ENCODE results near the gene SPTBN1. TPM values are rescaled to one million over a fixed set of nuclear protein-coding genes. Genes with fewer than 3 reads are reported as not detected.
"Not testable (repeated sequence)": the region's sequence is repeated elsewhere in the genome, so short reads cannot be mapped to it uniquely, and the experiment has no call there.

Gene SPTBN1
- polyA plus RNA-seq, 4 donors: 27.1 to 195 (median 51.1) TPM

DNA sequence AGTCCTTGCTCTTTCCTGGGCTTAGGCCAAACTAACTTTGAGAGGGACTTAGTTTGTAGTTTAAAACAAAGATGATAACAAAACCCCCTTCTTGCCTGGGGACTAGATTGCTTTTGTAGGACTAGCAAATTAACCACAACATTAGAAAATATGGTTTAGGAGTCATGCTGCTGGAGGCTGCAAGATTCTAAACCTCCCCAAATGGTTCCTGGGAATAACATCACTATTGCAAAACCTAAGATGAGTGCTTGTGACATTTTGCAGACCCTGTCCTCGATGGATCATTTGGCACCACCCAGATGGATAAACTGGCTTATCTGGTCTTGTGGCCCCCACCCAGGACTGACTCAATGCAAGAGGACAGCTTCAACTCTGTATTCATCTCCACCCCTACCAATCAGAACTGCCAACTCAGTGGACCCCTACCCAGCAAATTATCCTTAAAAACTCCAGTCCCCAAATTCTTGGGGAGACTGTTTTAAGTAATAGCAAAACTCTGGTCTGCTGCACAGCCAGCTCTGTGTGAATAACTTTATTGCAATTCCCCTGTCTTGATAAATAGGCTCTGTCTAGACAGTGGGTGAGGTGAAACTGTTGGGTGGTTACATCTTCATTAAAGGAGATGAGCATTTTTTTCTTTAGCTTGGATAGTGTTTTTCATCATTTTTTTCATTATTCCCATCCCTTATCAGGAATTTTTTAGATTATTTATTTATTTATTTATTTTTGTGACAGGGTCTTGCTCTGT is 58.9 kb downstream of the SPTBN1 start:
- 43 to 49% (median 44%) methylated on average over 1 of the region's 1 CpG for WGBS, 3 donors
- Histone ChIP-seq H3K27me3 (ENCODE audit: control insufficient read depth in 3 of 3, insufficient read depth in 3 of 3, low read length in 3 of 3) (no peaks in the 10 kb centered on the region), H3K4me1 (ENCODE audit: control insufficient read depth in 3 of 3, insufficient read depth in 2 of 3, low read depth in 1 of 3, low read length in 2 of 3) (peaks cover 0 to 4% (median 0%) of the 10 kb centered on the region in 3 donors), H3K27ac (ENCODE audit: low read depth in 1 of 3, low read length in 2 of 3) (no peak overlapping the region), H3K4me3 (ENCODE audit: low read depth in 1 of 3, low read length in 3 of 3) (no peak overlapping the region), H3K36me3 (ENCODE audit: control insufficient read depth in 3 of 3, insufficient read depth in 2 of 3, low read depth in 1 of 3, low read length in 3 of 3) (no peaks in the 10 kb centered on the region), H3K9me3 (ENCODE audit: control insufficient read depth in 2 of 2, insufficient read depth in 1 of 2, low read depth in 1 of 2, low read length in 1 of 2) (no peaks in the 10 kb centered on the region)
- FAIRE-seq (no peak), DNase-seq (no peak)

DNA sequence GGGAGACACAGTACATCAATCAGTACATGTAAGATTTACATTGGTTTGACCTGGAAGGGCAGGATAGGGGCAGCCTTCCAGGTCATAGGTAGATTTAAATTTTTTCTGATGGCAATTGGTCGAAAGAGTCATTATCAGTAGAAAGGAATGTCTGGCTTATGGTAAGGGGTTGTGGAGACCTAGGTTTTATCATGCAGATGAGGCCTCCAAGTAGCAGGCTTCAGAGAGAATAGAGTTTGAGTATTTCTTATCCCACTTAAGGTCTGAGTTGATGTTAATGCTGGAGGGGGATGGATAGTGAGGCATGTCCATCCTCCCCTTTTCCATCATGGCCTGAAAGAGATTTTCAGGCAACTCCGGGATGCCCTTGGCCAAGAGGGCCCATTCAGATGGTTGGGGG is 60.7 kb downstream of the SPTBN1 start:
- Histone ChIP-seq H3K4me1 (ENCODE audit: control insufficient read depth in 3 of 3, insufficient read depth in 2 of 3, low read depth in 1 of 3, low read length in 2 of 3) (peaks cover 0 to 4% (median 0%) of the 10 kb centered on the region in 3 donors), H3K36me3 (ENCODE audit: control insufficient read depth in 3 of 3, insufficient read depth in 2 of 3, low read depth in 1 of 3, low read length in 3 of 3) (no peaks in the 10 kb centered on the region), H3K27me3 (ENCODE audit: control insufficient read depth in 3 of 3, insufficient read depth in 3 of 3, low read length in 3 of 3) (no peaks in the 10 kb centered on the region), H3K27ac (ENCODE audit: low read depth in 1 of 3, low read length in 2 of 3) (no peak overlapping the region), H3K4me3 (ENCODE audit: low read depth in 1 of 3, low read length in 3 of 3) (no peak overlapping the region), H3K9me3 (ENCODE audit: control insufficient read depth in 2 of 2, insufficient read depth in 1 of 2, low read depth in 1 of 2, low read length in 1 of 2) (no peaks in the 10 kb centered on the region)
- FAIRE-seq (no peak), DNase-seq (no peak)
- 91 to 92% (median 92%) methylated on average over 2 of the region's 2 CpGs for WGBS, 3 donors

DNA sequence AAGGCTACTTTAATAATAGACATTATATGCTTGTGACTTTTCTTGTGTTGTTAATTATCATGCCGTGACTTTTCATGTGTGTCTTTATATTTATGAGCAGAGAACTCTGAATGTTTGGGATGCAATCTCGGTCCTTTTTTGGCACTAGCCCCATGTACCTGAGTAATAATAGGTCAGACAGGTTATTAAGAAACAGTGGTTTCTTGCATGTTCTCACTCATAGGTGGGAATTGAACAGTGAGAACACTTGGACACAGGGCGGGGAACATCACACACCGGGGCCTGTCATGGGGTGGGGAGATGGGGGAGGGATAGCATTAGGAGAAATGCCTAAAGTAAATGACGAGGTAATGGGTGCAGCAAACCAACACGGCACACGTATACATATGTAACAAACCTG is 61.9 kb downstream of the SPTBN1 start:
- H3K4me3 ChIP-seq (ENCODE audit: low read depth in 1 of 3, low read length in 3 of 3); H3K9me3 ChIP-seq (ENCODE audit: control insufficient read depth in 2 of 2, insufficient read depth in 1 of 2, low read depth in 1 of 2, low read length in 1 of 2); FAIRE-seq; H3K4me1 ChIP-seq (ENCODE audit: control insufficient read depth in 3 of 3, insufficient read depth in 2 of 3, low read depth in 1 of 3, low read length in 2 of 3); H3K27me3 ChIP-seq (ENCODE audit: control insufficient read depth in 3 of 3, insufficient read depth in 3 of 3, low read length in 3 of 3); H3K27ac ChIP-seq (ENCODE audit: low read depth in 1 of 3, low read length in 2 of 3); H3K36me3 ChIP-seq (ENCODE audit: control insufficient read depth in 3 of 3, insufficient read depth in 2 of 3, low read depth in 1 of 3, low read length in 3 of 3); DNase-seq: not testable (repeated sequence)
- 87 to 89% (median 89%) methylated on average over 7 of the region's 7 CpGs for WGBS, 3 donors

DNA sequence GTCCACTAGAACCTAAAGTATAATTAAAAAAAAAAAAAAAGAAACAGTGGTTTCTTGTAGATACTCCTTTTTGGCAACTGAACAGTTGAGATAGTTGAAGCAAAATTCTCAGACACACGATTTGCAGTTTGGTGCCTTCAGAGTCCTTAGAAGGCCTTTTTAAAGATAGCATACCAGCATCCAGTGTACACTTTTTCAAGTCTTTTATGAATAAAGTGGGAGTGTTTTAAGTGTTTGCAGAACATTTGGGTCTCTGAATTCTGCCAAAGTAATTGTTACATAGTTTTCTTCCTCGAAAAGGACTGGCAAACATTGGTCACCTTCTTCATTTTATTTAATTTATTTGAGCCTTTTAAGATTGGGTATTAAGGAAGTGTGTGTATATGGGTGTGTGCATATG is 62.3 kb downstream of the SPTBN1 start:
- Histone ChIP-seq H3K27me3 (ENCODE audit: control insufficient read depth in 3 of 3, insufficient read depth in 3 of 3, low read length in 3 of 3) (no peaks in the 10 kb centered on the region), H3K4me3 (ENCODE audit: low read depth in 1 of 3, low read length in 3 of 3) (no peak overlapping the region), H3K36me3 (ENCODE audit: control insufficient read depth in 3 of 3, insufficient read depth in 2 of 3, low read depth in 1 of 3, low read length in 3 of 3) (no peaks in the 10 kb centered on the region), H3K9me3 (ENCODE audit: control insufficient read depth in 2 of 2, insufficient read depth in 1 of 2, low read depth in 1 of 2, low read length in 1 of 2) (no peaks in the 10 kb centered on the region), H3K4me1 (ENCODE audit: control insufficient read depth in 3 of 3, insufficient read depth in 2 of 3, low read depth in 1 of 3, low read length in 2 of 3) (no peaks in the 10 kb centered on the region), H3K27ac (ENCODE audit: low read depth in 1 of 3, low read length in 2 of 3) (no peak overlapping the region)
- WGBS, 3 donors: 51 to 73% (median 69%) methylated on average over 2 of the region's 2 CpGs
- DNase-seq: no peak
- FAIRE-seq: no peak

DNA sequence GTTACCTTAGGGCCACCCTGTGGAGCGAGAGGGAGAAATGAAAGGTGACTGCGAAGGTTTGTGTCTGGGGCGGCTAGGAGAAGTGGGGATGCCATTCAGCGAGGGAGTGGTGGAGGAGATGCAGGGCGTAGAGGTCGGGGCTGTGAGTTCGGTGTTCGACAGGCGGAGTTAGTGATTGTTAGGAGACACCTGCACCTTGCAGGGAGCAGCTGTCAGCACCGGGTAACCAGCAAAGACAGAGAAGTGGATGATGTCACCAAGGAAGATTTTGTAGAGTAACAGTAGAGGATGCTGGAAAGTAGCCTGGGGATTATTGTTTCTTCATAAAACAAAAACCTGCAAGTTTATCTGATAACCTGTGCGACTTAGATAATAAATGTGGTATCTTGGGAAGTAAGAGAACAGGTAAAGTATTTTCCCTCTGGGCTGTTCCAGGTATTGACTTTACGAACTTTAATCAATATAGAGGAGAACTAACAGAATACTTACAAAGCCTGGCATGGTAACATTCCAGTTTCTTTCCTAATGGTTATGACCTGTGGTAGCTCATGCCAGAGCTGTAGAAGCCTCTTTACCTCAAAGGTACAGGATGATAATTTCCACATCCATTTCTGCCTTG is 63.8 kb downstream of the SPTBN1 start:
- Histone ChIP-seq H3K27me3 (ENCODE audit: control insufficient read depth in 3 of 3, insufficient read depth in 3 of 3, low read length in 3 of 3) (no peaks in the 10 kb centered on the region), H3K27ac (ENCODE audit: low read depth in 1 of 3, low read length in 2 of 3) (no peak overlapping the region), H3K4me1 (ENCODE audit: control insufficient read depth in 3 of 3, insufficient read depth in 2 of 3, low read depth in 1 of 3, low read length in 2 of 3) (peaks cover 0 to 5% (median 0%) of the 10 kb centered on the region in 3 donors), H3K4me3 (ENCODE audit: low read depth in 1 of 3, low read length in 3 of 3) (no peak overlapping the region), H3K36me3 (ENCODE audit: control insufficient read depth in 3 of 3, insufficient read depth in 2 of 3, low read depth in 1 of 3, low read length in 3 of 3) (no peaks in the 10 kb centered on the region), H3K9me3 (ENCODE audit: control insufficient read depth in 2 of 2, insufficient read depth in 1 of 2, low read depth in 1 of 2, low read length in 1 of 2) (no peaks in the 10 kb centered on the region)
- no peak for FAIRE-seq
- DNase-seq: no peak
- WGBS, 3 donors: 29 to 68% (median 58%) methylated on average over 12 of the region's 12 CpGs

DNA sequence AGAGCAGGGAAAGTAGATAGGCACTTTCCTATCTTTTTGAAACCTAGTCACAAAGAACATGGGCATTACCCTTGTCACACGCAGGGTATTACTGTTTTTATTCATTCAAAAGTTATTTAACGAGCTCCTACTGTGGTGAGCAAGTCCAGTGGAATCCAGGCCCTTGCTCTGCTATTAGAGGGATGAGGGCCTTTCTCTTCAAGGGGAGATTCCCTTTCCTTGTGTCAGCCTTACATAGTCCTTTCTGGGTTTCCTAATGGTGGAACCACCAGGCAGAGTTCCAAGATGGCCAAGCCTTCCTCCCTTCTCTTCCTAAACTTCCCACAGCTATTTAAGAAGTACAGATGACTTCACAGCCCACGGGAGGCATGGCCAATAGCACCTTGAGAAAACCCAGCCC is 64.6 kb downstream of the SPTBN1 start:
- no peaks in the 10 kb centered on the region for H3K9me3 ChIP-seq (ENCODE audit: control insufficient read depth in 2 of 2, insufficient read depth in 1 of 2, low read depth in 1 of 2, low read length in 1 of 2)
- WGBS, 3 donors: 66 to 77% (median 72%) methylated on average over 3 of the region's 3 CpGs
- no peak for DNase-seq
- H3K4me1 ChIP-seq (ENCODE audit: control insufficient read depth in 3 of 3, insufficient read depth in 2 of 3, low read depth in 1 of 3, low read length in 2 of 3): peaks cover 0 to 5% (median 0%) of the 10 kb centered on the region in 3 donors
- H3K4me3 ChIP-seq (ENCODE audit: low read depth in 1 of 3, low read length in 3 of 3): no peak overlapping the region
- H3K36me3 ChIP-seq (ENCODE audit: control insufficient read depth in 3 of 3, insufficient read depth in 2 of 3, low read depth in 1 of 3, low read length in 3 of 3): no peaks in the 10 kb centered on the region
- no peaks in the 10 kb centered on the region for H3K27me3 ChIP-seq (ENCODE audit: control insufficient read depth in 3 of 3, insufficient read depth in 3 of 3, low read length in 3 of 3)
- peak overlapping the region in 1 of 3 donors; percentile 29 for H3K27ac ChIP-seq (ENCODE audit: low read depth in 1 of 3, low read length in 2 of 3)
- no peak for FAIRE-seq

DNA sequence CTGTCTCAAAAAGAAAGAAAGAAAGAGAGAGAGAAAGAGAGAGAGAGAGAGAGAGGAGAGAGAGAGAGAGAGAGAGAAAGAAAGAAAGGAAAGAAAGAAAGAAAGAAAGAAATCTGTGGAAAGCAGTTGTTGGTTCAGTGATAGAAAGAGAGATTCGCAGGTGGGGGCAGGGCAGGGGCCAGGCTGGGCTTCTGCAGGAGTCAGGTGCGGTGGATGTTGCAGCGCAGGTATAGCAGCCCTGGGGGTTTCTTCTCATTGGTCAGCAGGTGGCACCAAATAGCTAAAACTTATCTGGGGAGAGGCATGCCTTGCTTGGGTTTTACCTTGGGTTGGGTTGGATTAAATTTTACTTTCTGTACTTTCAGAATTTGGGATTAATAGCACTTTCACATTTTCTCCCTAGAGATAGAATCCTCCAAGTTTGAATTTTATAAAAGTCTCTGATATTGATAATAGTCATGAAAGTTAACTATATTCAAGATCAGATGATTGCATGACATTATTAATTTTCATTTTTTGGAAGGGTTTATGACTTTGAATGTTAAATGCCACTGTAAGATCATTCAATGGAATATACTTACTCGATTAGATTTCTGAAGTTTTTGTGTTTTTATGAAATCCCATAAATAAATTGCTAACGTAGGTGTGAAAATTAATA is 66.6 kb downstream of the SPTBN1 start:
- peaks cover 0 to 5% (median 4%) of the 10 kb centered on the region in 3 donors for H3K4me1 ChIP-seq (ENCODE audit: control insufficient read depth in 3 of 3, insufficient read depth in 2 of 3, low read depth in 1 of 3, low read length in 2 of 3)
- no peak overlapping the region for H3K27ac ChIP-seq (ENCODE audit: low read depth in 1 of 3, low read length in 2 of 3)
- DNase-seq (peak; percentile 85 to 87), FAIRE-seq (no peak)
- WGBS, 3 donors: 22 to 32% (median 25%) methylated on average over 5 of the region's 5 CpGs
- no peaks in the 10 kb centered on the region for H3K9me3 ChIP-seq (ENCODE audit: control insufficient read depth in 2 of 2, insufficient read depth in 1 of 2, low read depth in 1 of 2, low read length in 1 of 2)
- H3K27me3 ChIP-seq (ENCODE audit: control insufficient read depth in 3 of 3, insufficient read depth in 3 of 3, low read length in 3 of 3): no peaks in the 10 kb centered on the region
- no peaks in the 10 kb centered on the region for H3K36me3 ChIP-seq (ENCODE audit: control insufficient read depth in 3 of 3, insufficient read depth in 2 of 3, low read depth in 1 of 3, low read length in 3 of 3)
- H3K4me3 ChIP-seq (ENCODE audit: low read depth in 1 of 3, low read length in 3 of 3): no peak overlapping the region

DNA sequence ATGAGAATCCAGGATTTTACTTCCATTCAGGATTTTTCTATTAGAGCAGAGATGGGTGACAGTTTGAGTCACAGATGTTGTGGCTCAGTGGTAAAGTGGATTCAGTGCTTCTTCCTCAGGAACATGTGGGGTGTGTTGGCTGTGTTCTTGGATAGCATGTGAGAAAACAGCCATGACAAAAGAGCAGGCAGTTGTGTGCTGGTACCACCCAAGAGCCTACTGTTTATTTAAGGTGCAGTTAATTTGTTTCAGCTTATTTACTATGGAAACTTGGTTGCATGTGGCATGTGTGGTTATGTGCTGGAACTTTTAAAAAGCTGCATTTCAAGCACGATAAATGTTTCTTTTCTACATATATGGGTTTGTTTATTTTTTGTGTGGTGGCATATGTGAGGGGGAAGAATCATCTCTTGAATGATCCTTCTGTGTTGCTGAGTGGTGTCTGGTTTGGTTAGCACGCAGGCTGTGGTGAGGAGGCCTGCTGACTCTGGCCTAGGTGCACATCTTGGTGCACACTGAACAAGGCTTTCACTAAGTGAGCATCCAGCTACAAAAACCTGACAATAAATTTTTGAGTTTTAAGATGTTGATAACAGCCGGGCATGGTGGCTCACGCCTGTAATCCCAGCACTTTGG is 67.3 kb downstream of the SPTBN1 start:
- DNase-seq (no peak), FAIRE-seq (no peak)
- peaks cover 0 to 9% (median 5%) of the 10 kb centered on the region in 3 donors for H3K4me1 ChIP-seq (ENCODE audit: control insufficient read depth in 3 of 3, insufficient read depth in 2 of 3, low read depth in 1 of 3, low read length in 2 of 3)
- H3K36me3 ChIP-seq (ENCODE audit: control insufficient read depth in 3 of 3, insufficient read depth in 2 of 3, low read depth in 1 of 3, low read length in 3 of 3): no peaks in the 10 kb centered on the region
- no peak overlapping the region for H3K27ac ChIP-seq (ENCODE audit: low read depth in 1 of 3, low read length in 2 of 3)
- no peak overlapping the region for H3K4me3 ChIP-seq (ENCODE audit: low read depth in 1 of 3, low read length in 3 of 3)
- no peaks in the 10 kb centered on the region for H3K9me3 ChIP-seq (ENCODE audit: control insufficient read depth in 2 of 2, insufficient read depth in 1 of 2, low read depth in 1 of 2, low read length in 1 of 2)
- no peaks in the 10 kb centered on the region for H3K27me3 ChIP-seq (ENCODE audit: control insufficient read depth in 3 of 3, insufficient read depth in 3 of 3, low read length in 3 of 3)
- 80 to 91% (median 84%) methylated on average over 4 of the region's 4 CpGs for WGBS, 3 donors

Measured in small intestine (tissue), 7 donors.